SHP77 (cell line): ENCODE measurements around the gene EMC7.
"Not testable (repeated sequence)": the region's sequence is repeated elsewhere in the genome, so short reads cannot be mapped to it uniquely, and the experiment has no call there.

Experiments used
- DNase-seq, 2 experiments: peaks; one replicate each; lab custom pipeline; 2025; lab: John Stamatoyannopoulos, UW

EMC7 gene

GRCh38 chr15:34101366-34102174 is at the start of gene EMC7, which contains the start of gene PGBD4:
Gene EMC7, minus strand, starts transcription at chr15:34101862. Its CDS starts 23 bp downstream, at chr15:34101839.
Gene PGBD4, plus strand, starts transcription at chr15:34102083. Its CDS starts 449 bp downstream, at chr15:34102532.
- peak; percentile 98 for DNase-seq

GRCh38 chr15:34147371-34148140 is 45.9 kb upstream of the EMC7 start:
- no peak for DNase-seq

- no peak for DNase-seq
Observed at GRCh38 chr15:34133511-34133910, 31.8 kb upstream of the EMC7 start.

GRCh38 chr15:34132881-34133280 is 31.2 kb upstream of the EMC7 start:
- DNase-seq: no peak

- no peak for DNase-seq
Observed at GRCh38 chr15:34128898-34129297, 27.2 kb upstream of the EMC7 start.

- DNase-seq: no peak
Observed at GRCh38 chr15:34126522-34126921, 24.9 kb upstream of the EMC7 start.

- no peak for DNase-seq
Observed at GRCh38 chr15:34125945-34126344, 24.3 kb upstream of the EMC7 start.

GRCh38 chr15:34124651-34125050 is 23.0 kb upstream of the EMC7 start:
- DNase-seq: no peak

- DNase-seq: no peak
Observed at GRCh38 chr15:34122771-34123183, 21.1 kb upstream of the EMC7 start.

- not testable (repeated sequence) for DNase-seq
Observed at GRCh38 chr15:34121786-34122185, 20.1 kb upstream of the EMC7 start.

GRCh38 chr15:34120420-34120819 is 18.8 kb upstream of the EMC7 start:
- not testable (repeated sequence) for DNase-seq

GRCh38 chr15:34119291-34119690 is 17.6 kb upstream of the EMC7 start:
- no peak for DNase-seq

GRCh38 chr15:34116620-34117019 is 15.0 kb upstream of the EMC7 start:
- no peak for DNase-seq

- no peak for DNase-seq
Observed at GRCh38 chr15:34114739-34115138, 13.1 kb upstream of the EMC7 start.

GRCh38 chr15:34114215-34114614 is 12.6 kb upstream of the EMC7 start:
- no peak for DNase-seq

- DNase-seq: no peak
Observed at GRCh38 chr15:34111488-34111887, 9.8 kb upstream of the EMC7 start.

GRCh38 chr15:34109797-34110663 is 8.4 kb upstream of the EMC7 start:
- DNase-seq: peak; percentile 25 to 35

- no peak for DNase-seq
Observed at GRCh38 chr15:34107315-34107714, 5.7 kb upstream of the EMC7 start.

- no peak for DNase-seq
Observed at GRCh38 chr15:34106423-34106822, 4.8 kb upstream of the EMC7 start.

GRCh38 chr15:34102175-34102925 is 688 bp upstream of the EMC7 start:
- DNase-seq: no peak

GRCh38 chr15:34099914-34100313 is 1.7 kb downstream of the EMC7 start:
- DNase-seq: no peak
